Naive B cell (primary cell): ENCODE results near the gene SHANK3. TPM values are rescaled to one million over a fixed set of nuclear protein-coding genes. Genes with fewer than 3 reads are reported as not detected.

ENCODE experiments used
- ATAC-seq, 2 donors: fragments of 150-1000 bp; cut with Tn5 transposase; 2 replicates each; pipeline ENCODE4 v1.10.0; 2021; ENCODE audit warnings: low read depth in 2 of 2, mild to moderate bottlenecking in 2 of 2, moderate library complexity in 2 of 2
- DNase-seq: peaks from one replicate; pipeline ENCODE4 v3.0.0; 2022
- H3K27ac Mint-ChIP-seq, 6 donors: one replicate each; pipeline ENCODE4 v1.8.0; 2020 to 2022; ENCODE audit warnings: mild to moderate bottlenecking in 6 of 6, mixed read lengths in 6 of 6, moderate library complexity in 5 of 6, inconsistent platforms in 2 of 6
- H3K27me3 Mint-ChIP-seq, 3 donors: one replicate each; pipeline ENCODE4 v1.8.0; 2021 to 2022; ENCODE audit warnings: mixed read lengths in 3 of 3, mild to moderate bottlenecking in 1 of 3
- H3K36me3 Mint-ChIP-seq, 2 donors: one replicate each; pipeline ENCODE4 v1.8.0; 2020 to 2022; ENCODE audit warnings: mixed read lengths in 2 of 2, inconsistent platforms in 1 of 2, mild to moderate bottlenecking in 1 of 2
- H3K4me1 Mint-ChIP-seq, 3 donors: one replicate each; pipeline ENCODE4 v1.8.0; 2020 to 2022; ENCODE audit warnings: mixed read lengths in 3 of 3, inconsistent platforms in 1 of 3, mild to moderate bottlenecking in 1 of 3, moderate library complexity in 1 of 3
- H3K4me3 Mint-ChIP-seq, 8 donors: one replicate each; pipeline ENCODE4 v1.8.0; 2020 to 2022; ENCODE audit warnings: mild to moderate bottlenecking in 8 of 8, mixed read lengths in 8 of 8, moderate library complexity in 8 of 8, inconsistent platforms in 2 of 8
- H3K9me3 Mint-ChIP-seq, 7 donors: one replicate each; pipeline ENCODE4 v1.8.0; 2020 to 2022; ENCODE audit warnings: mixed read lengths in 7 of 7, mild to moderate bottlenecking in 5 of 7, inconsistent platforms in 2 of 7, moderate library complexity in 1 of 7
- polyA plus RNA-seq, 6 donors: library from polyadenylated mRNA; unstranded; fragments of 300-500 nt; fragmentation: Illumina TruSeq; gene quantifications; one replicate each; pipeline ENCODE4 v1.2.3, GENCODE V29; 2021; ENCODE audit warnings: low read depth in 6 of 6

Gene SHANK3
- not detected for polyA plus RNA-seq

- ATAC-seq = no peak
- H3K36me3 Mint-ChIP-seq = peaks cover 0 to 12% of the 10 kb centered on the region in 2 donors
- peak within 1 kb of the TSS in 4 of 6 donors; percentile 49 to 73 (median 65) for H3K27ac Mint-ChIP-seq
- H3K27me3 Mint-ChIP-seq = peaks cover 26 to 59% (median 57%) of the 10 kb centered on the region in 3 donors
- peaks cover 23 to 31% (median 30%) of the 10 kb centered on the region in 3 donors for H3K4me1 Mint-ChIP-seq
- no peak for DNase-seq
- H3K4me3 Mint-ChIP-seq = peak within 1 kb of the TSS; percentile 35 to 88 (median 74)
- peaks cover 0 to 3% (median 0%) of the 10 kb centered on the region in 7 donors for H3K9me3 Mint-ChIP-seq
Measured at GRCh38 chr22:50672471-50673230, at the start of gene SHANK3. Gene SHANK3, plus strand, starts transcription at chr22:50672823.

- peak overlapping the region in 3 of 6 donors; percentile 13 to 82 (median 37) for H3K27ac Mint-ChIP-seq
- peaks cover 37 to 47% (median 46%) of the 10 kb centered on the region in 3 donors for H3K4me1 Mint-ChIP-seq
- no peak for DNase-seq
- no peaks in the 10 kb centered on the region for H3K27me3 Mint-ChIP-seq
- no peaks in the 10 kb centered on the region for H3K36me3 Mint-ChIP-seq
- peak overlapping the region in 2 of 8 donors; percentile 54 to 63 for H3K4me3 Mint-ChIP-seq
- no peak for ATAC-seq
- H3K9me3 Mint-ChIP-seq = no peaks in the 10 kb centered on the region
Measured at GRCh38 chr22:50624347-50625130, 48.1 kb upstream of the SHANK3 start.

GRCh38 chr22:50625131-50625567 is 47.5 kb upstream of the SHANK3 start:
- DNase-seq (no peak), ATAC-seq (no peak)
- Mint-ChIP-seq H3K36me3 (no peaks in the 10 kb centered on the region), H3K4me1 (peaks cover 36 to 45% (median 40%) of the 10 kb centered on the region in 3 donors), H3K27me3 (no peaks in the 10 kb centered on the region), H3K4me3 (peak overlapping the region in 1 of 8 donors; percentile 63), H3K27ac (peak overlapping the region in 2 of 6 donors; percentile 13 to 42), H3K9me3 (no peaks in the 10 kb centered on the region)

GRCh38 chr22:50625568-50626313 is 46.9 kb upstream of the SHANK3 start:
- ATAC-seq (no peak), DNase-seq (no peak)
- Mint-ChIP-seq H3K27me3 (no peaks in the 10 kb centered on the region), H3K4me3 (peak overlapping the region in 3 of 8 donors; percentile 17 to 66 (median 65)), H3K27ac (peak overlapping the region in 2 of 6 donors; percentile 13 to 50), H3K9me3 (no peaks in the 10 kb centered on the region), H3K4me1 (peaks cover 32 to 39% (median 35%) of the 10 kb centered on the region in 3 donors), H3K36me3 (no peaks in the 10 kb centered on the region)

GRCh38 chr22:50626314-50626849 is 46.2 kb upstream of the SHANK3 start:
- Mint-ChIP-seq H3K27ac (peak overlapping the region in 3 of 6 donors; percentile 64 to 93 (median 85)), H3K9me3 (no peaks in the 10 kb centered on the region), H3K36me3 (no peaks in the 10 kb centered on the region), H3K4me3 (peak overlapping the region; percentile 32 to 89 (median 72)), H3K27me3 (no peaks in the 10 kb centered on the region), H3K4me1 (peaks cover 25 to 33% (median 28%) of the 10 kb centered on the region in 3 donors)
- ATAC-seq (no peak), DNase-seq (no peak)

- H3K4me1 Mint-ChIP-seq = peaks cover 20 to 26% (median 22%) of the 10 kb centered on the region in 3 donors
- H3K9me3 Mint-ChIP-seq = no peaks in the 10 kb centered on the region
- H3K4me3 Mint-ChIP-seq = peak overlapping the region; percentile 80 to 89 (median 84)
- DNase-seq (no peak), ATAC-seq (no peak)
- H3K27me3 Mint-ChIP-seq = no peaks in the 10 kb centered on the region
- H3K36me3 Mint-ChIP-seq = no peaks in the 10 kb centered on the region
- peak overlapping the region in 3 of 6 donors; percentile 54 to 93 (median 64) for H3K27ac Mint-ChIP-seq
Measured at GRCh38 chr22:50626850-50627641, 45.6 kb upstream of the SHANK3 start.

- Mint-ChIP-seq H3K36me3 (no peaks in the 10 kb centered on the region), H3K27me3 (no peaks in the 10 kb centered on the region), H3K9me3 (no peaks in the 10 kb centered on the region), H3K4me3 (peak within 1 kb of the TSS; percentile 82 to 95 (median 92)), H3K27ac (peak within 1 kb of the TSS in 5 of 6 donors; percentile 37 to 97 (median 90)), H3K4me1 (peaks cover 14 to 18% (median 16%) of the 10 kb centered on the region in 3 donors)
- DNase-seq (peak; percentile 73), ATAC-seq (peak; percentile 88 to 89)
Measured at GRCh38 chr22:50627642-50628542, 44.7 kb upstream of the SHANK3 start, which contains the start of gene ARSA. Gene ARSA, minus strand, starts transcription at chr22:50628152. Its CDS starts 373 bp downstream, at chr22:50627779.

GRCh38 chr22:50628543-50629134 is 44.0 kb upstream of the SHANK3 start:
- Mint-ChIP-seq H3K36me3 (no peaks in the 10 kb centered on the region), H3K4me1 (peaks cover 14 to 18% (median 16%) of the 10 kb centered on the region in 3 donors), H3K27ac (peak overlapping the region in 4 of 6 donors; percentile 37 to 97 (median 84)), H3K9me3 (no peaks in the 10 kb centered on the region), H3K4me3 (peak overlapping the region; percentile 82 to 95 (median 92)), H3K27me3 (no peaks in the 10 kb centered on the region)
- ATAC-seq = no peak
- no peak for DNase-seq

- Mint-ChIP-seq H3K27ac (peak overlapping the region in 1 of 6 donors; percentile 68), H3K4me1 (peaks cover 14 to 18% (median 16%) of the 10 kb centered on the region in 3 donors), H3K36me3 (no peaks in the 10 kb centered on the region), H3K4me3 (peak overlapping the region in 2 of 8 donors; percentile 61 to 74), H3K27me3 (no peaks in the 10 kb centered on the region), H3K9me3 (no peaks in the 10 kb centered on the region)
- no peak for ATAC-seq
- DNase-seq = no peak
Measured at GRCh38 chr22:50630376-50630775, 42.2 kb upstream of the SHANK3 start.

GRCh38 chr22:50633086-50633485 is 39.5 kb upstream of the SHANK3 start:
- no peaks in the 10 kb centered on the region for H3K9me3 Mint-ChIP-seq
- peaks cover 0 to 6% (median 0%) of the 10 kb centered on the region in 3 donors for H3K27me3 Mint-ChIP-seq
- H3K4me1 Mint-ChIP-seq = peaks cover 9 to 16% (median 14%) of the 10 kb centered on the region in 3 donors
- H3K4me3 Mint-ChIP-seq = no peak overlapping the region
- no peak for DNase-seq
- ATAC-seq = no peak
- H3K27ac Mint-ChIP-seq = peak overlapping the region in 1 of 6 donors; percentile 51
- H3K36me3 Mint-ChIP-seq = no peaks in the 10 kb centered on the region

GRCh38 chr22:50633771-50634170 is 38.9 kb upstream of the SHANK3 start:
- peaks cover 0 to 6% (median 0%) of the 10 kb centered on the region in 3 donors for H3K27me3 Mint-ChIP-seq
- no peaks in the 10 kb centered on the region for H3K9me3 Mint-ChIP-seq
- no peak for ATAC-seq

More at GRCh38 chr22:50633771-50634170, 38.9 kb upstream of the SHANK3 start:
- DNase-seq = no peak
- no peak overlapping the region for H3K27ac Mint-ChIP-seq
- peak overlapping the region in 1 of 8 donors; percentile 49 for H3K4me3 Mint-ChIP-seq
- no peaks in the 10 kb centered on the region for H3K36me3 Mint-ChIP-seq
- H3K4me1 Mint-ChIP-seq = peaks cover 3 to 9% (median 9%) of the 10 kb centered on the region in 3 donors
